Right lobe of liver (tissue), 6 donors: ENCODE data around the gene RAB22A. TPM values are rescaled to one million over a fixed set of nuclear protein-coding genes. Genes with fewer than 3 reads are reported as not detected.

Experiments used
- ATAC-seq, 4 donors: fragments of 200-7000 bp; cut with Tn5 transposase; one replicate each; pipeline ENCODE4 v1.9.1; 2020; ENCODE audit warnings: mild to moderate bottlenecking in 4 of 4, moderate library complexity in 4 of 4
- DNase-seq, 3 donors: peaks; one replicate each; pipeline ENCODE4 v3.0.0-alpha.2; 2020
- H3K27ac ChIP-seq, 3 donors: fragments of 200-600 bp; one replicate each; pipeline ENCODE4 v1.8.0; 2022
- H3K27me3 ChIP-seq, 2 donors: fragments of 200-600 bp; one replicate each; pipeline ENCODE4 v1.8.0; 2022
- H3K36me3 ChIP-seq, 4 donors: fragments of 200-600 bp; sonication (generic) in 1 of 4; one replicate each; pipeline versions ENCODE4 v1.5.1 to v1.8.0; 2017 to 2022; ENCODE audit warnings: control low read depth in 1 of 4
- H3K4me1 ChIP-seq, 4 donors: fragments of 200-600 bp; sonication (generic) in 1 of 4; one replicate each; pipeline versions ENCODE4 v1.5.1 to v1.8.0; 2017 to 2022; ENCODE audit warnings: control low read depth in 1 of 4
- H3K4me3 ChIP-seq, 3 donors: fragments of 200-600 bp; one replicate each; pipeline ENCODE4 v1.8.0; 2022
- H3K9me3 ChIP-seq, 4 donors: fragments of 200-600 bp; sonication (generic) in 1 of 4; one replicate each; pipeline versions ENCODE4 v1.5.1 to v1.8.0; 2017 to 2022; ENCODE audit warnings: control low read depth in 1 of 4
- POLR2A ChIP-seq: fragments of 450-650 bp; IDR thresholded peaks from one replicate; pipeline ENCODE4 v1.6.1; 2017; ENCODE audit warnings: antibody characterized with exemption, mild to moderate bottlenecking
- WGBS: methylation state at CpG from one replicate; pipeline ENCODE4 v1.1.6; 2018; ENCODE audit warnings: low coverage, low lambda C conversion rate; ENCODE audit not compliant: insufficient coverage; ENCODE audit errors: missing lambda C conversion rate; 5-methylcytosine and 5-hydroxymethylcytosine counted together
- intact Hi-C, 2 donors: fragments of 100-400 bp; cut with DNase I; formaldehyde crosslinking; loops; one replicate each; pipeline versions ENCODE4 v1.11.2 to v1.14.1; 2022
- total RNA-seq, 6 experiments: library from RNA; depleted of rRNA in 2 of 6; stranded (reverse); fragments of >200 nt in 2 of 6; fragmentation: NEBNext Ultra II Directional in 3 of 6; extraction: Animal tissue kit (Norgen Biotek cat#: 25700) in 3 of 6; gene quantifications; one replicate each; pipeline versions ENCODE4 v1.1.0 to v1.2.4, GENCODE V29; 2016 to 2023
- TF ChIP-seq, protein P1 (sequence below), 4 donors: fragments of 200-600 bp in 3 of 4; fragments of 450-650 bp in 1 of 4; IDR thresholded peaks; one replicate each; pipeline versions ENCODE4 v1.5.1 to v1.8.0; 2016 to 2022; ENCODE audit warnings: antibody characterized with exemption in 4 of 4, mild to moderate bottlenecking in 2 of 4
- donor health status: DM: no; HTN: yes; CAD: no.
- donor health status: DM: no; HTN: no; CAD: no.
- donor health status: DM: no; HTN: no; CAD: no.
- donor health status: DM: no; HTN: yes; CAD: no.
- donor health status: DM: no; HTN: yes; CAD: no.

RAB22A gene
- total RNA-seq, 6 experiments from 2014 or later: 7.4 to 11.6 (median 9.5) TPM

DNA sequence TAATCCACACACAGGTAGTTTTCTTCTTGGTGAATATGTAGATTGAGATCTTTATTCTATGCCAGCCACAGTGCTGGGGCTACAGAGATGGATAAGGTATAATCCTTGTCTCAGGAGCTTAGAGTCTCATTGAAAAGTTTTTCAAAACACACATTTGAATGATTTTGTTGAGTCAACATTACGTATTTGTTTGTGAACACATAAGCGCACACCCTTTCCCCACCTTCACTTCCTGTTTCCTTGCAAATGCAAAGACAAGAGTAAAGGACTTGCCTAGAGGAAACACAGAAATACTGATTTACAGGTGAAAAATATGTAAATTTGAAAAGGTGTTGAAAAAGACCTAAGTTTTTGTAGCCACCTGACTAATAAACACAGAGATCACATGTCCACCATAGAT, 107.3 kb downstream of the RAB22A start:
- no peaks in the 10 kb centered on the region for H3K27me3 ChIP-seq
- peaks cover 0 to 15% (median 3%) of the 10 kb centered on the region in 4 donors for H3K36me3 ChIP-seq
- no peaks in the 10 kb centered on the region for H3K9me3 ChIP-seq
- H3K27ac ChIP-seq: no peak overlapping the region
- peaks cover 0 to 18% (median 4%) of the 10 kb centered on the region in 4 donors for H3K4me1 ChIP-seq
- ATAC-seq (peak in 1 of 4 donors; percentile 65), DNase-seq (no peak)
- 40% methylated on average over 2 of the region's 2 CpGs for whole genome bisulfite sequencing
- intact Hi-C loops: no loop called here
- no peak for TF ChIP-seq POLR2A
- TF ChIP-seq, protein P1, sequence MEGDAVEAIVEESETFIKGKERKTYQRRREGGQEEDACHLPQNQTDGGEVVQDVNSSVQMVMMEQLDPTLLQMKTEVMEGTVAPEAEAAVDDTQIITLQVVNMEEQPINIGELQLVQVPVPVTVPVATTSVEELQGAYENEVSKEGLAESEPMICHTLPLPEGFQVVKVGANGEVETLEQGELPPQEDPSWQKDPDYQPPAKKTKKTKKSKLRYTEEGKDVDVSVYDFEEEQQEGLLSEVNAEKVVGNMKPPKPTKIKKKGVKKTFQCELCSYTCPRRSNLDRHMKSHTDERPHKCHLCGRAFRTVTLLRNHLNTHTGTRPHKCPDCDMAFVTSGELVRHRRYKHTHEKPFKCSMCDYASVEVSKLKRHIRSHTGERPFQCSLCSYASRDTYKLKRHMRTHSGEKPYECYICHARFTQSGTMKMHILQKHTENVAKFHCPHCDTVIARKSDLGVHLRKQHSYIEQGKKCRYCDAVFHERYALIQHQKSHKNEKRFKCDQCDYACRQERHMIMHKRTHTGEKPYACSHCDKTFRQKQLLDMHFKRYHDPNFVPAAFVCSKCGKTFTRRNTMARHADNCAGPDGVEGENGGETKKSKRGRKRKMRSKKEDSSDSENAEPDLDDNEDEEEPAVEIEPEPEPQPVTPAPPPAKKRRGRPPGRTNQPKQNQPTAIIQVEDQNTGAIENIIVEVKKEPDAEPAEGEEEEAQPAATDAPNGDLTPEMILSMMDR (IDR thresholded peaks at IDR 0.05): no peak
- H3K4me3 ChIP-seq: no peak overlapping the region

Other genes starting within 250 kb of the RAB22A start
- not detected for gene ANKRD60, start 81.1 kb upstream of the RAB22A start, total RNA-seq
- 10 to 100 TPM; 17.5 to 42.9 (median 31.4) TPM for gene VAPB, start 79.5 kb downstream of the RAB22A start, total RNA-seq
- under 1 TPM in 1 of 6 experiments, not detected in 5; 0.04 TPM for gene APCDD1L, start 205.7 kb downstream of the RAB22A start, total RNA-seq